ENCODE measurements around the gene VASN. TPM values are rescaled to one million over a fixed set of nuclear protein-coding genes. Genes with fewer than 3 reads are reported as not detected.
"Not testable (repeated sequence)": the region's sequence is repeated elsewhere in the genome, so short reads cannot be mapped to it uniquely, and the experiment has no call there.

Gene VASN
- total and polyA plus RNA-seq, 9 of the 15 experiments (the other 6 are each of a cell fraction or from before 2014, with no cell fraction given), result 0.01 to 2.5 (median 0.41) TPM; not detected in 1

- ATAC-seq; BruUV-seq (replicated peaks); H3K4me2 ChIP-seq (ENCODE audit: insufficient read depth, low read length); H3K4me3 ChIP-seq; FAIRE-seq; H3K79me2 ChIP-seq (ENCODE audit: control insufficient read depth, insufficient read depth, low read length); H3K9ac ChIP-seq (ENCODE audit: insufficient read depth in 1 of 2, low read depth in 2 of 2, low read length in 2 of 2); H3K27ac ChIP-seq (ENCODE audit: extremely low read depth, low read depth, low read length); H3K9me3 ChIP-seq (replicated peaks; ENCODE audit: control insufficient read depth, insufficient read depth, low read depth, low read length); H3K9me1 ChIP-seq (ENCODE audit: control insufficient read depth, insufficient read depth, low read length); intact Hi-C loops (cut with micrococcal nuclease); DNase-seq (ENCODE audit: extremely low read depth in 1 of 4, low spot score in 3 of 4); H3K27me3 ChIP-seq (ENCODE audit: control insufficient read depth in 2 of 2, insufficient read depth in 2 of 2, low read length in 2 of 2); H4K20me1 ChIP-seq (replicated peaks; ENCODE audit: control insufficient read depth, insufficient read depth, low read length); H2AFZ ChIP-seq (ENCODE audit: low read depth, low read length); CTCF ChIA-PET (ENCODE audit: low intra/inter-chr PET ratio): not testable (repeated sequence)
- TF ChIP-seq ZNF121 (CRISPR knock-in tag; conservative IDR thresholded peaks at IDR 0.05), result peak; percentile 74
- Histone ChIP-seq H3K36me3 (ENCODE audit: control insufficient read depth, insufficient read depth, low read length) (peaks cover 29% of the 10 kb centered on the region; the same call in 1 of the 3 replicates), H3K4me1 (replicated peaks in 1 of 2; ENCODE audit: control insufficient read depth in 2 of 2, insufficient read depth in 2 of 2, low read length in 2 of 2) (peaks cover 0 to 52% of the 10 kb centered on the region in 2 experiments; a peak in 3 of 5 replicates)
- WGBS (ENCODE audit: insufficient coverage, low coverage, missing lambda C conversion rate), result 84% methylated on average over 9 of the region's 9 CpGs
- in situ Hi-C loops (cut with MboI), result loop anchor here (5.0 kb wide), 1 partner anchor 46 kb away; no protein-coding TSS in a partner anchor
- POLR2A ChIA-PET, result interaction anchor here (1.6 kb wide), 1 partner anchor 72 kb away, joined by 5 read pairs; no protein-coding TSS in a partner anchor
Observed at GRCh38 chr16:4333714-4334113, 37.9 kb upstream of the VASN start.

DNA sequence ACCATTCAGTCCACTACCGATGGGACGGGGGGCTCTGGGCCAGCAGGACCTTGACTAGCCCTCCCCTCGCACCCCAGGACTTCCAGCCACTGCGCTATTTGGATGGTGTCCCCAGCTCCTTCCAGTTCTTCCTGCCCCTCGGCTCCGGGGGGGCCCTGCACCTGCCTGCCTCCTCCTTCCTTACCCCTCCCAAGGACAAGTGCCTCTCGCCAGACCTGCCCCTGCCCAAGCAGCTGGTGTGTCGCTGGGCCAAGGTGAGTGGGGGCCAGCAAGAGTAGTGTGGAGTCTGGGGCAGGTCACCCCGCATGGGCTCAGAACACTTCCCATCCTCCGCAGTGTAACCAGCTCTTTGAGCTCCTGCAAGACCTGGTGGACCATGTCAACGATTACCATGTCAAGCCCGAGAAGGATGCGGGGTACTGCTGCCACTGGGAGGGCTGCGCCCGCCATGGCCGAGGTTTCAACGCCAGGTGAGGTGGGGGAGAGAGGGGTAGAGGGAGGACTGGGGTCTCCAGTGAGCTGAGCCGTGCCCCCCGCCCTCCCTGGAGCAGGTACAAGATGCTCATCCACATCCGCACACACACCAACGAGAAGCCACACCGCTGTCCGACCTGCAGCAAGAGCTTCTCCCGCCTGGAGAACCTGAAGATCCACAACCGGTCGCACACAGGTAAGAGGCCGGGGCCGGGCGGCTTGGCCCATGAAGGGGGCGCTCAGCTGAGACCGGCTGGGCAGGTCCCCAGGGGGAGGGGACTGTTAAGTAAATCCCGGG lies 36.7 kb upstream of the VASN start:
- no peaks in the 10 kb centered on the region for H3K9me3 ChIP-seq (replicated peaks; ENCODE audit: control insufficient read depth, insufficient read depth, low read depth, low read length)
- 0 out of 2 replicates have a peak, but pooled peaks cover 3% of the 10 kb centered on the region for H4K20me1 ChIP-seq (replicated peaks; ENCODE audit: control insufficient read depth, insufficient read depth, low read length)
- ChIA-PET CTCF (ENCODE audit: low intra/inter-chr PET ratio) (no interaction called here), POLR2A (interaction anchor here (0.6 to 1.0 kb wide), 2 partner anchors 20 to 71 kb away, joined by 3 read pairs; no protein-coding TSS in a partner anchor)
- H3K9me1 ChIP-seq (ENCODE audit: control insufficient read depth, insufficient read depth, low read length), result no peaks in the 10 kb centered on the region
- peaks cover 0 to 56% of the 10 kb centered on the region in 2 experiments; a peak in 2 of 5 replicates for H3K4me1 ChIP-seq (replicated peaks in 1 of 2; ENCODE audit: control insufficient read depth in 2 of 2, insufficient read depth in 2 of 2, low read length in 2 of 2)
- H2AFZ ChIP-seq (ENCODE audit: low read depth, low read length), result no peak overlapping the region
- H3K4me2 ChIP-seq (ENCODE audit: insufficient read depth, low read length), result no peak overlapping the region
- no peak overlapping the region for H3K9ac ChIP-seq (ENCODE audit: insufficient read depth in 1 of 2, low read depth in 2 of 2, low read length in 2 of 2)
- no peaks in the 10 kb centered on the region for H3K27me3 ChIP-seq (ENCODE audit: control insufficient read depth in 2 of 2, insufficient read depth in 2 of 2, low read length in 2 of 2)
- in situ Hi-C loops (cut with MboI) (loop anchor here (5.0 kb wide), 1 partner anchor 48 kb away; no protein-coding TSS in a partner anchor), intact Hi-C loops (cut with micrococcal nuclease) (no loop called here)
- no peak for TF ChIP-seq CHCHD3 (CRISPR knock-in tag; IDR thresholded peaks at IDR 0.05)
- TF ChIP-seq POLR2G (IDR thresholded peaks at IDR 0.05; ENCODE audit: low read depth, low read length), result 0 out of 2 replicates have a peak, but pooled peaks have one; percentile 48
- BruUV-seq (replicated peaks), result no TSS peak
- FAIRE-seq, result no peak
- H3K36me3 ChIP-seq (ENCODE audit: control insufficient read depth, insufficient read depth, low read length), result peaks cover 41% of the 10 kb centered on the region; the same call in 2 of the 3 replicates
- H3K27ac ChIP-seq (ENCODE audit: extremely low read depth, low read depth, low read length), result no peak overlapping the region
- 86% methylated on average over 29 of the region's 32 CpGs for WGBS (ENCODE audit: insufficient coverage, low coverage, missing lambda C conversion rate)
- ATAC-seq, result no peak
- DNase-seq (ENCODE audit: extremely low read depth in 1 of 4, low spot score in 3 of 4), result no peak
- H3K79me2 ChIP-seq (ENCODE audit: control insufficient read depth, insufficient read depth, low read length), result no peaks in the 10 kb centered on the region
- no peak overlapping the region for H3K4me3 ChIP-seq

All from K562 (cell line).